ENCODE measurements around the gene POU3F3. TPM values are rescaled to one million over a fixed set of nuclear protein-coding genes. Genes with fewer than 3 reads are reported as not detected.

The POU3F3 gene
- total RNA-seq, 1 donor from 2014 or later, result not detected

DNA sequence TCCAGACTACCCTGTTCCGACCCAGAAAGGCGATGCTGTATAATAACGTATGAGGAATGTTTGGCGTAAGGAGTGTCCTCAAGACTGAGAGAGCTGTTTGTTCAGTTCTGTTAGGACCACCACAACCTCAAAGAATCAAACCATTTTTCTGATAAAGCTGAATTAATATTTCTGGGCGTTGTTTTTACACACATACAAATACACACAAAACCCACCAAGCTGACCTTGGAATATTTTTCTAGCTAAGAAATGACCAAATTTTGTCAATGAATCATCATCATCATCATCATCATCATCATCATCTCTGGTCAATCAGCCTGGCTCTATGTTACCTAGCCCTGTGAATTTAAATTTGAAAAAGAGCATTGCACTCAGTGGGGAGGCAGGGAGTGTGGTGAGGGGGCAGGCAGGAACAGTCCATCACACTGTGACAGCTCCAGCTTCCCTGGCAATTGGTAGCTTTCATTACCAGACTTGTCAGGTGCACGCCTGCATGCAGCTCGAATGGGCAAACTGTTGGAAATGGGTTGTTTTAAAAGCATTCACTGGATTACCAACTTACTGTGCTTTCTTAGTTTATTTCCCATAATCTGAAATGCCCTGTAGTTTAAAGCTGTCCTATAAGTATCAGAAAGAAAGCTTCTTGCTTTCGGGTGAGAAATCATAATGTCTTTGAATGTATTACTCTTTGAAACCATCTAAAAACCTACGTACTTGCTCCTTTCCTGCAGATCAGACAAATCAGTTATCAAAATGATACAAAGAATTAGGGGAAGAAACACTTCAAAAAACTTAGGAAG is 6.9 kb upstream of the POU3F3 start:
- DNase-seq (ENCODE audit: low read depth), result no peak

DNA sequence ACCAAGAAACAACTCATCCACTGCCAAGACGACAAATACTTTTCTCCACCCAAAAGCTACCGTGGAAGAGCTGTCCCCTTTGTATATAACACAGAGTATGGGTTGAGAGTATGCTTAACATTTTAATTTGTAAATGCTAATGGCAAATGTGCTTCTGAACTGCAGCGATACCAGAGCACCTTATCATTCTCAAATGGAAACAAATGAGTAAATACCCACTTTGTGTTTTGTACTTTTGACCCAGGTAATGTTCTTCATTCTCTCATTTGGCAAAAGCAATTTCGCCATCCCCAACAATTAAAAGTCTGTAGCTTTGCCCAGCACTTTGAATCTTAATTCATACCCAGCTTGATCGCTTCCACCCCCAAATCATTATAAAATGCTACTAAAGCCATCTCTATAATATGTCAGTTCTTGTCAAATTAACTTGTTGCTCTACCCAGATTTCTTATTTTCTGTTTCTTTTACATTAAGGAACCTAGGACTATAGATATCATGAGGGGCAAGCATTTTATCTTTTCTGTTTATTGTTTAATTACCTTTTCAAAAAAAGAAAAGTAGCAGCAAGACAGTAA is 6.2 kb upstream of the POU3F3 start:
- no peak for DNase-seq (ENCODE audit: low read depth)

DNA sequence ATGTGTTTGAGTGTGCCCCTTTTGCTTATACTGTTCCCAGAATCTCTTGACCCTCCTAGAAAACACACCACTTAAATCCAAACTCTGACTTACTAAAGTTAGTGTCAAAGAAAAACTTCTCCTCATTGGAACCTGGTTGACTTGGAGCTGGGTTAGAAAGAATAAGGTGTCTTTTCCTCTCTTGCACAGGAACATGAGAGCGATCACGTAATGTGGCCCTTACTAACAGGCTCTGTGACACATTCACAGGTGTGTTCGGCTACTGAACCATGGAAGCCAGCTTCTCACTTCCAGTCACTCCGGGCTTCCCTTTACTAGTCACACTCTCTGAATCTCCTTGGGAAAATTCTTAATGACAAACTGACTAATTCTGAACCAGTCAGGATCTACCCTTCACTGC is 5.4 kb upstream of the POU3F3 start:
- no peak for DNase-seq (ENCODE audit: low read depth)

DNA sequence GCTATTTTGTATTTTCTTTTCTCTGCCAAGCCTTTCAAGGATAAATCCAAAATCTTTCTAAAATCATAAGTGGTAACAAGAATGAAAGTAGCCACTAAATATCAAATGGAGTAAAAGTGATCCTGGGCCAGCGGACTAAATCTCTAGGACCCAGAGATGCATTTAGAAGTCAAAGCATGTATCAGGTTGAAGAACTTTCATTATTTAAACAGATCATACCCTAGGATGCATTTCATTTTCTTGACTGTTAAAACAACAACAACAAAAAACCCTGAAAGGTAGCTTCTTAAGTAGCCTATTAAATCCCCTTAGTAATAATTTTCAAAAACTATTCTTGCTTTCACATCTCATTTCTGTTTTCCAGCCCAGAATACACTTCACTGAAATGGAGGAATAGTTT is 4.8 kb upstream of the POU3F3 start:
- DNase-seq (ENCODE audit: low read depth), result no peak

DNA sequence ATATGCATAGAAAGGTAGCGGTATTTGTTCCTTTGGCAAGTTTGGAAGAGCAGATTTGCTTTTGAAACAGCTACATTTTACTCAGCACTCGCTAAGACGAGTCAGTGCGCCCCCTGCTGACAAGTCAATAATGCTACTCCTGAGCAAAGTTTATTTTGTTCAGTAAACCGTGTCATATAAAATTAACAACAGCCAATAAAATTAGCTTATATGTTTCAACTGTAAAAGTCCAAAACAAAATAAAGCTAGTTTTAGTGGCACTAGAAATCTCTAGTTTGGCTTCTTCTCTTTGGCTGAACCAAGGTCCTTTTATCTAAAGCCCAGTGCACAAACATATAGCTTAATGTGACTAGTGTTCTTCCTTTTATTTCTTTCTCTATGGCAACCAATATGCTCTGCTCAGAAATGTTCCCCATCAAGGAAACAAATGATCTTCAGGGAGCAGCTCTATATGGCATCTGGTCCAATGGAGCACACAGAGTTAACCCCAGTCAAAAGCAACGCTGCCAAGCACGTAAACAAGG is 4.2 kb upstream of the POU3F3 start:
- DNase-seq (ENCODE audit: low read depth), result peak; percentile 67

DNA sequence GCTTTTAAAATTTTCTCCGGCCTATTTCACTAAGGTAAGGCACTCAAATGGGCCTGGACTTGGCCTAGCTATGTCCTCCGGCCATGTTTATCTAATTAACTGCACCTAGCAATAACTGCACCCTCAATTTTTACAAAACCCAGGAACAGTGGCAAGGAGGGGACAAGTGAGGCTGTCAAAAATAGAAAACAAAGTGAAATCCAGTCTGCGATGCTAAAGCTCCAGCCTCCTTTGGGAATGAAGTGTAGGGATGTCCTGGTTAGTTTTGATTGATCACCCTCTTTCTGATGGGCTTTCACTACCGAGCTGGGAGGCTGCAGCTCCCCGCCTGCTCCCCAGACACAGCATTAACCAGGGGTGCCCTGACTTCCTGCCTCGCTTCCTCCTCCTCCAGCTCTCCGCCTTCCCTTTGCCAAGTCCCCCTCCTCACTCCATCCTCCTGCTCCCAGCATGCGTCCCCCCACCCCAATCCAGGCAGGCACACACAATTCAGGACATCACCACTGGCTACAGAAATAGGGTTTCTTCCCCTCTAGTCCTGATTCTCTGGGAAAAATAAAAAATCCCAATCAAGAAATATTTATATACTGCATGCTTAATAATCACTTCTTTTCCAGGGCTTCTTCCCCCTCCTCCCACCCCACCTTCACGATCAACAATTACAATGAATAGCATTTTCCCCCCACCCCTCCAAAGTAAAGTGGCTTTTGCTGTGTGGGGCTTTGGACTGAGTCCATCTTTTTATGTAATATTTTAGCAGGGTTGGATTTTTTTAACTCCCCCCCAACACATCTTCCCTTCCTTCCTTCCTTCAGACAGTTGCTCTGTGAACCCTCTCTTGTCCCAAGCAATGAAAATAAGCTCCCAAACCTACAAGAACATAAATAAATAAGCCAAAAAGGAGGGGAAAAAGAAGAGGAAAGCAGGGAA is 3.3 kb upstream of the POU3F3 start:
- no peak for DNase-seq (ENCODE audit: low read depth)

DNA sequence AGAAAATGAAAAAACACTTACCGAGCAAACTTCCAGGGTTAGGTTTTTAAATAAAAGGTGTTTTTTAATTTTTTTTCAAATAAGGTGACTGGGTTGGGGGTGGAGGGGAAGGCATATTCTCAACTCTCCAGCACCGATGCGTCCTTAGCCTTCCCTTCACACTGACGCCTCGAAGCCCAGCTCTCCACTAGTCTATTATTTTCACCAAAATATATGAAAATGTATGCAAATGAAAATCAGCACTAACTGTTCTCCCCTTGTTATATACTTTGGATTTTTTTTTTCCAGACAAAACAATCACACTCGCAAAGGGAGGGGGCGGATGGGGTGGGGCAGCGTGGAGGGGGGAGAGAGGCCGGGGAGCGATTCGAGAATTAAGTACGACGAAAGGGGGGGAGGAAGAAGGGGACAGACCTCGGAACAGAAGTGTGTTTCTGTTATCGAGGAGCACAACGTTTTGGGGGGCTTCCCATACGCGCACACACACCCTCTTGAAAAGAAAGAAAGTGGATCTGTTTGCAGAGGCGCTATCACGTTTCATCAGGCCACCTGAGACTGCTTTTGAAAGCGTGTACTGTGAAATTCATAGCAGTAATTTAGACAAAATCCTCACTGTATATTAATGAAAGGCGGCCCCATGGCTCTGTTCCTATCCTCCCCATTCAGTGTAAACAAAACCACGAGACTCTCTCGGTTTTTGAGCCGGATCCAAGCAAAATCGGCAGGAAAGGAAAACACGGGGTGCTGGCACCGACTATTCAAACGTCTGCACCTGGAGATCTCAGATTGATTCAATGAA is 2.4 kb upstream of the POU3F3 start:
- no peak for DNase-seq (ENCODE audit: low read depth)

DNA sequence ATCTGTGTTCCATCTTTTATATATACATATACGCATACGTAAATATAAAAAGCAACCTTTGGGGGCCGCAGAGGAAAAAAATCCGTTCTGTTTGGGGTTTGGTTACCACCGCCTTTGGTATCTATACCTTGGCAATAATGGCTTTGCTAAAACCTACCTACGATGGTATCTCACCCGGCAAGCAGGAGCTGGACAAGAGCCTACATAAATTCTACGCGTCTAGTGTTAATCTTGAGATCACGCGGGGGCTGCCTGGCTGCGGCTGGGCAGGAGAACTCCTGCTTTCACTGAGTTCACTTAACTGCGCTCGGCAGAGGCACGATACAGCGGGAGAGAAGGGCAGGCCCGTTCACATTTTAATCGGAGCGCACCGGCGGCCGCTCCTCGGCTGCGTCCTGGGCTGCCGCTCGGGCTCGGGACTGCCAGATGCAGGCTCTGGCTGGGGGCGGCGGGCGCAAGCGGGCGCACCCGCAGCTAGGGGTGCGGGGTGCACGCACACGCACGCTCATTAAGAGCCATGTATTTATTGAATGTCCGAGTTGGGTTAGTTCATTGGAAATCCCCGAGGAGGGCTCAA is 1.7 kb upstream of the POU3F3 start:
- no peak for DNase-seq (ENCODE audit: low read depth)

DNA sequence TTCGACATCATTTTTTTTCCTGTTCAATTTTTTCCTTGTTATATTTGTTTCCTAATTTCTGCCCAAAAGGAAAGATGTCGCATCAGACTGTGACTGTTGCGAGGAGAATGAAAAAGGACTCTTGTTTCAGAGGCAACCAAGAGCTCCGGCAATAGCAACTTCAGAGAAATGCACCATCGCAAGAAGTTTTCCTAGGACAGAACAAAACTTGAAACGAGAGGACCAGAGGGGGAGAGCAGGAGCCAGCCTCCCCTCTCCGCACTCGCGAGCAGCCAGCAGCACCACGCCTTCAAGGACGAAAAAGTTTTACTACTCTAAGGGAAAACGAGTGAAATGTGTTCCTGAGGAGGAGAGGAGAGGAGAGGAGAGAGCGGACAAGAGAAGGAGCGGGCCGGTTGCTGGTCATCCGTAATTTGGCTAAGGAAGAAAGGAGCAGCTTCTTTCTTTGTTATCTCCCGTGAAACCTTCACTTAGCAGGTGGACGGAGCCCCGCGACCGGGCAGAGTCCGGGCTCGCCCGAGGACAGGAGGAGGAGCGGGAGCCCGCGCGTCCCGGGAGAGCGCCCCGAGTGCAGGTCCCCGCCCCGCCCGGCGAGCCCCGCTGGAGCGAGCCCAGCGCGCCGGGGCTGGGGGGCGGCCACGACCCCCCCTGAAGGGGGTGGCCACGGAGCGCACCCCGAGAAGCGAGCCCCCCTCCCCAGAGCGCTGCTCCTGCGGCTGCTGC is 744 bp downstream of the POU3F3 start:
- DNase-seq (ENCODE audit: low read depth), result no peak

DNA sequence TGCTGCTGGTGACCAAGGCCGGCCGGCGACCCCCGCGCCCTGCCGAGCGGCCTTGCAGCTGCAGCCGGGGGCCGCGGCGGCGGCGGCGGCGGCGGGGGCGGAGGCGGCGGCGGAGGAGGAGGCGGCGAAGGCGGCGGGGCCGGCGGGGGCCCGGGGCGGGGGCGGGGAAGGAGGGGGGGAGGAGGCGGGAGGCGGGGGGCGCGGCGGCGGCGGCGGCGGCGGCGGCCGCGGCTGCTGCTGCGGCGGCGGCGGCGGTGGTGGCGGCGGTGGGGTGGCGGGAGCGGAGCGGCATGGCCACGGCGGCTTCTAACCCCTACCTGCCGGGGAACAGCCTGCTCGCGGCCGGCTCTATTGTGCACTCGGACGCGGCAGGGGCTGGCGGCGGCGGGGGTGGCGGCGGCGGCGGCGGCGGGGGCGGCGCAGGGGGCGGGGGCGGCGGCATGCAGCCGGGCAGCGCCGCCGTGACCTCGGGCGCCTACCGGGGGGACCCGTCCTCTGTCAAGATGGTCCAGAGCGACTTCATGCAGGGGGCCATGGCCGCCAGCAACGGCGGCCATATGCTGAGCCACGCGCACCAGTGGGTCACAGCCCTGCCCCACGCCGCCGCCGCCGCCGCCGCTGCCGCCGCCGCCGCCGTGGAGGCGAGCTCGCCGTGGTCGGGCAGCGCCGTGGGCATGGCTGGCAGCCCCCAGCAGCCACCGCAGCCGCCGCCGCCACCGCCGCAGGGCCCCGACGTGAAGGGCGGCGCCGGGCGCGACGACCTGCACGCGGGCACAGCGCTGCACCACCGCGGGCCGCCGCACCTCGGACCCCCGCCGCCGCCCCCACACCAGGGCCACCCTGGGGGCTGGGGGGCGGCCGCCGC is 1.5 kb downstream of the POU3F3 start:
- DNase-seq (ENCODE audit: low read depth), result no peak

DNA sequence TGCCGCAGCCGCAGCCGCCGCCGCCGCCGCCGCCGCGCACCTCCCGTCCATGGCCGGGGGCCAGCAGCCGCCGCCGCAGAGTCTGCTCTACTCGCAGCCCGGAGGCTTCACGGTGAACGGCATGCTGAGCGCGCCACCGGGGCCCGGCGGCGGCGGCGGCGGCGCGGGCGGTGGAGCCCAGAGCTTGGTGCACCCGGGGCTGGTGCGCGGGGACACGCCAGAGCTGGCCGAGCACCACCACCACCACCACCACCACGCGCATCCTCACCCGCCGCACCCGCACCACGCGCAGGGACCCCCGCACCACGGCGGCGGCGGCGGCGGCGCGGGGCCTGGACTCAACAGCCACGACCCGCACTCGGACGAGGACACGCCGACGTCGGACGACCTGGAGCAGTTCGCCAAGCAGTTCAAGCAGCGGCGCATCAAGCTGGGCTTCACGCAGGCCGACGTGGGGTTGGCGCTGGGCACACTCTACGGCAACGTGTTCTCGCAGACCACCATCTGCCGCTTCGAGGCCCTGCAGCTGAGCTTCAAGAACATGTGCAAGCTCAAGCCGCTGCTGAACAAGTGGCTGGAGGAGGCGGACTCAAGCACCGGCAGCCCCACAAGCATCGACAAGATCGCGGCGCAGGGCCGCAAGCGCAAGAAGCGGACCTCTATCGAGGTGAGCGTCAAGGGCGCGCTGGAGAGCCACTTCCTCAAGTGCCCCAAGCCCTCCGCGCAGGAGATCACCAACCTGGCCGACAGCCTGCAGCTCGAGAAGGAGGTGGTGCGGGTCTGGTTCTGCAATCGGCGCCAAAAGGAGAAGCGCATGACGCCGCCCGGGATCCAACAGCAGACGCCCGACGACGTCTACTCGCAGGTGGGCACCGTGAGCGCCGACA is 2.4 kb downstream of the POU3F3 start:
- DNase-seq (ENCODE audit: low read depth), result no peak

DNA sequence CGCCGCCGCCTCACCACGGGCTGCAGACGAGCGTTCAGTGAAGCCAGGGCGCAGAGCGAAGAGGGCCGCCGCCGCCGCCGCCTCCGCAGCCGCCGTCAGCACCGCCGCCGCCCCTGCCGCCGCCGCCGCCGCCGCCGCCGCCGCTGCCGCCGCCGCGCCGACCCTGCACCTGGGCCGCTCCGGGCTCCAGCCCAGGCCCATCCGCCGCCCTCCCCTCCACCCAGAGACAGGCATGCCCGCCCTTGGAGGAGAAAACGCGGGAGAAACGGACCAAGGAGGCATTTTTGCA is 3.0 kb downstream of the POU3F3 start:
- DNase-seq (ENCODE audit: low read depth), result no peak

DNA sequence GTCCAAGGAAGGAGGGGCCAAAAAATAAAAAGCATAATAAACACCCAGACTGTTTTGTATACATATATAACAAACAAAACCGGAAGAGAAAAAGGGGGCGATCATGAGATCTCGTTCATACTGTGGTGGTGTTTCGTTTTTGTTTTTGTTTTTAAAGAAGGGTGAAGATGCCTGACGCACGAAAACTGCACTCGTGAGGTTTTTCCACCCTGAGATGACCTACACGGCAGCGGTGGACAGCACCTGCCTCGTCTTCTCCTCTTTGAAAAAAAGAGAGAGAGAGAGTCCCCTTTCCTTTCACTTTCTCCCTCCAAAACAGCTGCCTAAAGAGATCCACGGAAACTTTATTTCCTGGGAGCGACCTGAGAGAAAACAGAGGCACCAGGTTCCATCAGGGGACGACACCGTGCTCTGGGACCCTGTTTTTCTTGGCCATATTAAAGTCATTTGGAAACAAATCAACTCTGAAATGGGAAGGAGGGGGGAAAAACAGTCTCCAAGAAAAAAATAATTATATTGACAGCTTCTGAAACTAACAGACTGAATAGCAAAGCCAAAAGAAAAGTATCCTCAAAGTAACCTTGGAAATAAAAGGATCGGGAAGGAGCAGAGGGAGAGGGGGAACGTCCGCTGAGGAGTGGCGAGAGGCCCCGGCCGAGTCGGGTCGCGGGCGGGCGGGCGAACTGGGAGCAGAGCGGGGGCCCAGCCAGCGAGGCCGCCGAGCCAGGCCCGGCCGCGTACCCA is 3.5 kb downstream of the POU3F3 start:
- no peak for DNase-seq (ENCODE audit: low read depth)

DNA sequence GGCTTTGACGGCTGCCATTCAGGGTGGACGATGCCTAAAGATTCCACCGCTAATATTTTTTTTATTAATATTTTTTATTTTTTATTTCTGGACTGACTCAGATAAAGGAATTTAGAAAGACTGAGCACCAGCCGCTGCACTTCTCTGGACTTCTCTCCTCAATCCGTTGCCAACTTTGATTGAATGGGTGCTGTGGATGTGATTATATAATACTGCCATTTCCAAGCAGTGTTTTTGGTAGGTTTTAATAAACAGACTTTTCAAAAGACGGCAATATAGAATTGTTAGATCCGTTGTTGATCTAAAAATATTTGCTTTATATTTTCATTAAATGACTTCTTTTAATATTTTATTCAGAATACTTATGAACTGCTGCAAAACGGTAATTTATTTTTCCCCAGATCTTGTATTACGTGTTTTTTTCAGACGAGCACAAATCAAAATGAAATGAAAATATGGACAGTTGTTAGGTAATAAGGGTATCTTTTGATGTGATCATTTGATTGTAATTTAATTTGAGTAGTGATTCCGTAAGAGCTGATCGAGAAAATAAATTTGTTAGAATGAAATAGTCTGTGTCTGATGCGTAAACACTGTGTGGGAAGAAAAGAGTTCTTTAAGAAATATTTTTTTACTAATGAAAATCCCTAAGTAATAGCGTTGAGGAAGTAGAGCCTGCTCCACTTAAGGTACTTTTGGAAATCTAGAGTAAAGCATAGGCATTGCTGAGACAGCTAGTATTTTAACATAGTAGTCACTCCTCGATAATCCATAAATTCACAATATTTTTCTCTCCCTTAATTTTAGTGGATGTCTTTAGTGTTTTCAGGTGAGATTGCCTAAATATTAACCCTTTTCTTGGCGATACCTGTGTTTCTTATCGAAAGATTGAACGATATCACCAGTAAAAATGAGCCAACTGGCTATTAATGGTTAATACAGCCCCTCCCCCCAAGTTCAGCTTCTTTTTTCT is 4.4 kb downstream of the POU3F3 start:
- no peak for DNase-seq (ENCODE audit: low read depth)

DNA sequence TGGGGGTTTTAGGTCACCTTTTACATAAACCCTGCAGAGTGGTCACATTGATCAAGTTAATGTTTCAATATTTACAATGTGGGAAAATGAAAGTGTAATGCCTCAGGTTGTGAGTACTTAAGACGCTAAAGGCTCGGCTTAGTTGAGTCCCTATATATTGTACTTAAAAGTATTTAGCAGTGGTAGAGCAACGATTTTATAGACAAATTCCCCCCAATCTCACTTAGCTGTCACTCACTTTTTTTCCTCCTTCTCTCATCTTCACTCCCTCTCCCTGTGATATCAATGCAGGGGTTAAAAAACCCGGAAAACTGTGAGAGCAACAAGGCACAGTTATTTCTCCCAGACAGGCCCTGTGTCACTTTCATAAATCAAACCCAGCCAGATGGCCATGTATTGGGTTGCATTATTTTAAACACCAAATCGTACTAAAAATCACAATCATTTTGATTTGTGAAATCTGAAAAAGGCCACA is 5.4 kb downstream of the POU3F3 start:
- DNase-seq (ENCODE audit: low read depth), result no peak
